Stimulated activated naive CD8-positive, alpha-beta T cell treated with anti-CD3 and anti-CD28 coated beads, Interleukin-15, Interleukin-2, amounts not matched to agents 100 ng/mL and 50 ng/mL, for 24 hours (primary cell): ENCODE results near the gene SPARCL1.
"Not testable (repeated sequence)": the region's sequence is repeated elsewhere in the genome, so short reads cannot be mapped to it uniquely, and the experiment has no call there.

Source experiments
- H3K27ac Mint-ChIP-seq: one replicate; pipeline ENCODE4 v1.8.0; 2021; ENCODE audit warnings: mild to moderate bottlenecking, mixed read lengths
- H3K27me3 Mint-ChIP-seq: one replicate; pipeline ENCODE4 v1.8.0; 2021; ENCODE audit warnings: mixed read lengths
- H3K36me3 Mint-ChIP-seq: one replicate; pipeline ENCODE4 v1.8.0; 2021; ENCODE audit warnings: low read depth, mixed read lengths
- H3K4me1 Mint-ChIP-seq: one replicate; pipeline ENCODE4 v1.8.0; 2021; ENCODE audit warnings: low read depth, mixed read lengths
- H3K4me3 Mint-ChIP-seq: one replicate; pipeline ENCODE4 v1.8.0; 2021; ENCODE audit warnings: mild to moderate bottlenecking, mixed read lengths
- H3K9me3 Mint-ChIP-seq: one replicate; pipeline ENCODE4 v1.8.0; 2021; ENCODE audit warnings: mixed read lengths

SPARCL1 gene, protein sequence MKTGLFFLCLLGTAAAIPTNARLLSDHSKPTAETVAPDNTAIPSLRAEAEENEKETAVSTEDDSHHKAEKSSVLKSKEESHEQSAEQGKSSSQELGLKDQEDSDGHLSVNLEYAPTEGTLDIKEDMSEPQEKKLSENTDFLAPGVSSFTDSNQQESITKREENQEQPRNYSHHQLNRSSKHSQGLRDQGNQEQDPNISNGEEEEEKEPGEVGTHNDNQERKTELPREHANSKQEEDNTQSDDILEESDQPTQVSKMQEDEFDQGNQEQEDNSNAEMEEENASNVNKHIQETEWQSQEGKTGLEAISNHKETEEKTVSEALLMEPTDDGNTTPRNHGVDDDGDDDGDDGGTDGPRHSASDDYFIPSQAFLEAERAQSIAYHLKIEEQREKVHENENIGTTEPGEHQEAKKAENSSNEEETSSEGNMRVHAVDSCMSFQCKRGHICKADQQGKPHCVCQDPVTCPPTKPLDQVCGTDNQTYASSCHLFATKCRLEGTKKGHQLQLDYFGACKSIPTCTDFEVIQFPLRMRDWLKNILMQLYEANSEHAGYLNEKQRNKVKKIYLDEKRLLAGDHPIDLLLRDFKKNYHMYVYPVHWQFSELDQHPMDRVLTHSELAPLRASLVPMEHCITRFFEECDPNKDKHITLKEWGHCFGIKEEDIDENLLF

DNA sequence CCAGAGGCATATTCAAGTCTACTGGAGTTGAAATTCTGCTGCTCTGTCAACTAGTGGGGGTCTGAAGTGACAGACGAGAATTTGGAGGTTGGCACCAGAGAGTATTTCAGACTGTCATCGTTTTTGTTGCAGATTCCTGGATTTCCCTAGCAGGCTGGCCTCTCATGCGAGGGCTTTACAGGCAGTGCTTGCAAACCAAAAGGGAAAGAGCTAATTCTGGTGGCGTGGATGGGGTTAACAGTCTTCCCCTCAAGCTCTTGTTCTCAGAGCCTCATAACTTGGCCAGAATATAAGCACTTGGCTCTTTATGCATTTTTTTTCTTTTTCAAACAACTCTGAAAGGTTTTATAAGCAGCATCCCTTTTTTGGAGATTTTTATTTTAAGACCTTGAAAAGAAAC, at the start of gene SPARCL1:
TSS of gene SPARCL1 (minus strand) at position 190 of the 400 bp plus-strand sequence. CDS start 29,802 bp downstream, outside the sequence.
- H3K9me3 Mint-ChIP-seq: peaks cover 9% of the 10 kb centered on the region
- no peak within 1 kb of the TSS for H3K27ac Mint-ChIP-seq
- peaks cover 4% of the 10 kb centered on the region for H3K36me3 Mint-ChIP-seq
- H3K4me1 Mint-ChIP-seq: no peaks in the 10 kb centered on the region
- no peak within 1 kb of the TSS for H3K4me3 Mint-ChIP-seq
- H3K27me3 Mint-ChIP-seq: no peaks in the 10 kb centered on the region

DNA sequence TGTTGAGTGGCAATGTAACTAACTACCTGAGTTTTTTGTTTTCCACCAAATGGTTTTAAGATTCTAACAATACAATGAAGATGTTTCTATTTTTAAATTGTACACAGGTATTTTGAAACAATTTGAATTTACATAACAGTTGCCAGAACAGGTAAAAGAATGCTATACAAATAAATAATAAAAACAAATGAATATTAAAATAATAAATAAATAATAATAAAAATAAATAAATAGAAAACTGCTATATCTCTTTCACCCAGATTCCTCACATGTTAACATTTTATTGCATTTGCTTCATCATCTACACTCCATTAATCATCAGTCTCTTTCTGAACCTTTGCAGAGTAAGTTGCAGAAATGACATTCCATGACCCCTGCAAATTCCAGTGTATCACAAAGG, 46.8 kb upstream of the SPARCL1 start:
- no peak overlapping the region for H3K4me3 Mint-ChIP-seq
- no peaks in the 10 kb centered on the region for H3K36me3 Mint-ChIP-seq
- H3K27me3 Mint-ChIP-seq: no peaks in the 10 kb centered on the region
- H3K4me1 Mint-ChIP-seq: peaks cover under 1% of the 10 kb centered on the region
- H3K27ac Mint-ChIP-seq: no peak overlapping the region
- H3K9me3 Mint-ChIP-seq: no peaks in the 10 kb centered on the region

- no peak overlapping the region for H3K4me3 Mint-ChIP-seq
- H3K27me3 Mint-ChIP-seq: no peaks in the 10 kb centered on the region
- no peak overlapping the region for H3K27ac Mint-ChIP-seq
- no peaks in the 10 kb centered on the region for H3K9me3 Mint-ChIP-seq
- H3K4me1 Mint-ChIP-seq: peaks cover 4% of the 10 kb centered on the region
- H3K36me3 Mint-ChIP-seq: no peaks in the 10 kb centered on the region
Observed at GRCh38 chr4:87575408-87575807, 46.2 kb upstream of the SPARCL1 start.

- Mint-ChIP-seq H3K9me3 (no peaks in the 10 kb centered on the region), H3K36me3 (no peaks in the 10 kb centered on the region), H3K27me3 (no peaks in the 10 kb centered on the region), H3K4me3 (no peak overlapping the region), H3K27ac (no peak overlapping the region), H3K4me1 (peaks cover 4% of the 10 kb centered on the region)
Observed at GRCh38 chr4:87574996-87575395, 45.8 kb upstream of the SPARCL1 start.

DNA sequence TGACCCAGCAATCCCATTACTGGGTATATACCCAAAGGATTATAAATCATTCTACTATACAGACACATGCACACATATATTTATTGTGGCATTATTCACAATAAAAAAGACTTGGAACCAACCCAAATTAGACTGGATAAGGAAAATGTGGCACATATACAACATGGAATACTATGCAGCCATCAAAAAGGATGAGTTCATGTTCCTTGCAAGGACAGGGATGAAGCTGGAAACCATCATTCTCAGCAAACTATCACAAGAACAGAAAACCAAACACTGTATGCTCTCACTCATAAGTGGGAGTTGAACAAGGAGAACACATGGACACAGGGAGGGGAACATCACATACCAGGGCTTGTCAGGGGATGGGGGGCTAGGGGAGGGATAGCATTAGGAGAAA, 45.2 kb upstream of the SPARCL1 start:
- H3K27me3 Mint-ChIP-seq, H3K4me1 Mint-ChIP-seq, H3K4me3 Mint-ChIP-seq, H3K27ac Mint-ChIP-seq, H3K9me3 Mint-ChIP-seq, H3K36me3 Mint-ChIP-seq: not testable (repeated sequence)

DNA sequence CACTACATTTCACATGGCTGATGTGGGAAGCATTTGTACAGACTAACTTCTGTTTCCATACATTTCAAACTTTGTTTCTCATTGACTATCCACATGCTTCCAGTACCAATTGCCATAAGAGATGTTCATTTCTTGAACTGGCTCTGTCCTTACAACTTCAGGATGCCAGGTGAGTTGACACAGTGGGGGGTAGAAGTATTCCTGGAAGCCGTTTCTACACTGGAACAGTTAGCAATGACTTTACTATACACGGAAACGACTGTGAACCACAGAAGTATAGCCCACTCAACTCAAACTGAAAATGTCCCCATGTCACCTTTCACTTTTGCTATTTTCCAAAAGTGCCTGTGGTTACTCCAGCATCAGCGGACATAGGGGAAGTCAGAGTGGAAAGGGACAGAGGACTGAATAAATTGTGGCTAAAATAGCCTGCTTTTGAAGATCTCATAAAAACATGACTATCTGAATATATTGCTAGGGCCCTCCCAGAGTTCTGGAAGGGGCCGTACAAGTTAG, 41.2 kb upstream of the SPARCL1 start:
- Mint-ChIP-seq H3K27me3 (no peaks in the 10 kb centered on the region), H3K9me3 (no peaks in the 10 kb centered on the region), H3K27ac (no peak overlapping the region), H3K4me1 (peaks cover 4% of the 10 kb centered on the region), H3K36me3 (no peaks in the 10 kb centered on the region), H3K4me3 (no peak overlapping the region)

DNA sequence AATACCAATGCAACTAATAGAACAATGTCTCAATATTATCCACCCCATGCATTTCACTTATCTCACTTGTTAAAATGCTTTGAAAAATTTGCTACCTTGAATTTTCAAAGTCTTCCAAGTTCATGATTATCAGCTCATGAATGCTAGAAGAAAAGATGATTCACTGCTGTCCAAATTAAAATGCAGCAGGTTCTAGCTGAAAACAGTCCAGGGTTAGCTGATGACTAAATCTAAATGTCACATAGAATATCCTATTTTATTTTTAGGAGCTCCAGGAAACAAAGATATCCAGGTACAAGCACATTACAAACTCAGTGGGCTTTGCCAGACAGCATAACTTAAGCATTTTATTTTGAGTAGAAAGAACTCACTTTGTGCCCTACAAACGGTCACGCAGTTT, 38.0 kb upstream of the SPARCL1 start:
- H3K4me3 Mint-ChIP-seq: no peak overlapping the region
- no peaks in the 10 kb centered on the region for H3K9me3 Mint-ChIP-seq
- no peak overlapping the region for H3K27ac Mint-ChIP-seq
- no peaks in the 10 kb centered on the region for H3K27me3 Mint-ChIP-seq
- H3K36me3 Mint-ChIP-seq: no peaks in the 10 kb centered on the region
- peaks cover 4% of the 10 kb centered on the region for H3K4me1 Mint-ChIP-seq

DNA sequence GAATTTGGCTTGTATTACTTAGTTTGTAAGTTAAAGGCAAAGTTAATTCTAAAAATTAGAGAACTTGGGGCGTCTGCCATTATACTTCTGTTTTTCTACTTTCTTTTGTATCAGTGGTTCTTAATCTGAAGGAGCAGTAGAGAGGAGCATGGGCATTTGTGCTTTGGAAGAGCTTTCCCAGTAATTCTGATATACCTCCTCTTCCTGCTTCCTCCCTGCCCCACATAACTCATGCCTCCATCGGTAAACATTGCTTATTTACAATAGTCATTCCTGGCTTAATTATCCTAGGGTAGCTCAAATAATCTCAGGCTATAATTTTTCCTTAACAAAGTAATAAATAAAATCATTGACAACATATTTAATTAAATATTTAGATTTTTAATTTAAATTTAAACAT, 37.1 kb upstream of the SPARCL1 start:
- peaks cover under 1% of the 10 kb centered on the region for H3K9me3 Mint-ChIP-seq
- H3K4me3 Mint-ChIP-seq: no peak overlapping the region
- H3K4me1 Mint-ChIP-seq: peaks cover 4% of the 10 kb centered on the region
- no peak overlapping the region for H3K27ac Mint-ChIP-seq
- H3K36me3 Mint-ChIP-seq: no peaks in the 10 kb centered on the region
- H3K27me3 Mint-ChIP-seq: peaks cover under 1% of the 10 kb centered on the region

DNA sequence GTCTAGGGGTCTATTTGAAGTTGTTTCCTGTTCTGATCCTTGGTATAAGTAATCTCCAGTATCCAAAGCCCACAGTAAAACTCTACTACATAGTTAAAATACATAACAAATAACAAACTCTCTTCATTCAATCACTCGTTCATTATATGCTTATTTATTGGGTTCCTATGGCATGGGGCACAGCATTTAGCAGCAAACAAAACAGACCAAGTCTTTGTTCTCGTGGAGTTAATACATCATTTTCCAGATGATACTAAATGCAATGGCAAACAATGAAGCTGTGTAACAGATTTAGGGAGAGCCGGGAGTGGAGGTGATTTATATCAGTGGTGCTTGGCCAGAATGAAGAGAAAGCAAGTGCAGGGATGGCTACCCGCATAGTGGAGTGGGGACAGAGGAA, 36.6 kb upstream of the SPARCL1 start:
- no peak overlapping the region for H3K27ac Mint-ChIP-seq
- H3K27me3 Mint-ChIP-seq: peaks cover 4% of the 10 kb centered on the region
- H3K4me3 Mint-ChIP-seq: no peak overlapping the region
- H3K36me3 Mint-ChIP-seq: no peaks in the 10 kb centered on the region
- peaks cover 5% of the 10 kb centered on the region for H3K4me1 Mint-ChIP-seq
- H3K9me3 Mint-ChIP-seq: peaks cover 4% of the 10 kb centered on the region

GRCh38 chr4:87560802-87561201, 31.6 kb upstream of the SPARCL1 start:
- Mint-ChIP-seq H3K36me3 (no peaks in the 10 kb centered on the region), H3K4me1 (peaks cover 24% of the 10 kb centered on the region), H3K27ac (no peak overlapping the region), H3K27me3 (peaks cover 4% of the 10 kb centered on the region), H3K4me3 (no peak overlapping the region), H3K9me3 (peaks cover 4% of the 10 kb centered on the region)

GRCh38 chr4:87559090-87559837, 30.1 kb upstream of the SPARCL1 start:
- Mint-ChIP-seq H3K27ac (no peak overlapping the region), H3K4me3 (no peak overlapping the region), H3K27me3 (peaks cover 4% of the 10 kb centered on the region), H3K36me3 (no peaks in the 10 kb centered on the region), H3K4me1 (peaks cover 24% of the 10 kb centered on the region), H3K9me3 (peaks cover 4% of the 10 kb centered on the region)

DNA sequence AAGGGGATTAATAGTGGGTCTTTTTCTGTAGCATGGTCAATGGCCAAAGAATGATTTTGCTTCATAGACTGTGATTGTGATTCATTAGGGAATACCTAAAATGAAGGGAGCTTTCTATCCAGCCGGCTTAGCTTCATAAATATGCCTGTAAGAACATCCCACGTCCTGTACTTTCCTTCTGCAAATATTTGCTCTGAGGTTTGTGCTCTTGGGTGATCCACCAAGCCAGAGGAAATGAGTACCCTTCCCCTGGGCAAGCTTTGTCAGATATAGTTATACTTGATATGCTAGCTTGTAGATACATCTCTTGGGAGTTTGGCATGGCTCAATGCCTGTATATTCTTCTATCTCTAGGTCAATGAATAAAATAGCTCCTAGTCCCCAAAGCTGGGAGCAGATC, 28.2 kb upstream of the SPARCL1 start:
- Mint-ChIP-seq H3K27me3 (peaks cover 4% of the 10 kb centered on the region), H3K9me3 (peaks cover 4% of the 10 kb centered on the region), H3K4me1 (peaks cover 24% of the 10 kb centered on the region), H3K36me3 (no peaks in the 10 kb centered on the region), H3K4me3 (no peak overlapping the region), H3K27ac (no peak overlapping the region)

DNA sequence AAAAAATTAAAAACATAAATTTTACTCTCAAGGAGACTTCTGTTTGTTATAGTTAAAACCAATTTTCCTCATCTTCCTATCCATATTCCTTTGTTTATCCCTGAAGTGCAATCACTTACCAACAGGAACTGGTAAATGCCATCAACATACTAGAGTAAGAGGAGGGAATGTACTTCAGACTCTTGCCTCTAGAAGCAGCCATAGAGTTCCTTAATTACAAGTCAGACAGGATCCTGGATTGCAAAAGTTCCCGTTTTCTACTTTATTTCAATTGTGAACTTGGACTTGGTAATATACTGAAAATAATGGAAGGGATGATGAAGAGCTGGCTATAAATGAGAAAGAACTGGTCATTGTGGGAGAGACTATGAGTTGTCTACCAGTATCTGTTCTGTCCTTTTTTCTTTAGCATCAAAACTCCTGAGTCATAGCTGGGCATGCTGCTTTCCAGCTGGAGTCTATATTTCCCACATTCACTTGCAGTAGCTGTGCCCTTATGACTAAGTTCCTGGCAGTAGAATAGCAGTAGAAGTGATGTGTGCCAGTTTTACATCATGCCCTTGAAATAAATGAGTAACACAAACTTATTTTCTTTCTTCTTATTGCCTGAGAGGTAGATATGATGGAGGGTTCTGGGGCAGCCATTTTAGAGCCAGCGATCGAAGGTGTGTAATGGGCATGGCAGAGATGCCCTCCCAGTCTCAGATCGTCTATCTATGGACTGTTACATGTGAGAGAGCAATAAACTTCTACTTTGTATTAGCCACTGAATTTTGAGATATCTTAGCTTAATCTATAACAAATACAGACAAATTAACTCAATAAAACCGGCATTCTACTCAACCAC, 26.8 kb upstream of the SPARCL1 start:
- H3K9me3 Mint-ChIP-seq: peaks cover under 1% of the 10 kb centered on the region
- peaks cover under 1% of the 10 kb centered on the region for H3K27me3 Mint-ChIP-seq
- H3K4me1 Mint-ChIP-seq: peaks cover 23% of the 10 kb centered on the region
- H3K4me3 Mint-ChIP-seq: no peak overlapping the region
- no peak overlapping the region for H3K27ac Mint-ChIP-seq
- H3K36me3 Mint-ChIP-seq: no peaks in the 10 kb centered on the region

GRCh38 chr4:87553182-87553581, 24.0 kb upstream of the SPARCL1 start:
- no peaks in the 10 kb centered on the region for H3K9me3 Mint-ChIP-seq

More at GRCh38 chr4:87553182-87553581, 24.0 kb upstream of the SPARCL1 start:
- Mint-ChIP-seq H3K4me3 (no peak overlapping the region), H3K36me3 (no peaks in the 10 kb centered on the region), H3K27ac (no peak overlapping the region), H3K27me3 (no peaks in the 10 kb centered on the region), H3K4me1 (no peaks in the 10 kb centered on the region)
